ENCODE measurements around the gene KLC3.

Gene KLC3

GRCh38 chr19:45297674-45298073 is 42.9 kb upstream of the KLC3 start:
- no peak overlapping the region for H3K4me3 ChIP-seq (ENCODE audit: control insufficient read depth, low read depth, low read length)
- TF ChIP-seq, protein P1, sequence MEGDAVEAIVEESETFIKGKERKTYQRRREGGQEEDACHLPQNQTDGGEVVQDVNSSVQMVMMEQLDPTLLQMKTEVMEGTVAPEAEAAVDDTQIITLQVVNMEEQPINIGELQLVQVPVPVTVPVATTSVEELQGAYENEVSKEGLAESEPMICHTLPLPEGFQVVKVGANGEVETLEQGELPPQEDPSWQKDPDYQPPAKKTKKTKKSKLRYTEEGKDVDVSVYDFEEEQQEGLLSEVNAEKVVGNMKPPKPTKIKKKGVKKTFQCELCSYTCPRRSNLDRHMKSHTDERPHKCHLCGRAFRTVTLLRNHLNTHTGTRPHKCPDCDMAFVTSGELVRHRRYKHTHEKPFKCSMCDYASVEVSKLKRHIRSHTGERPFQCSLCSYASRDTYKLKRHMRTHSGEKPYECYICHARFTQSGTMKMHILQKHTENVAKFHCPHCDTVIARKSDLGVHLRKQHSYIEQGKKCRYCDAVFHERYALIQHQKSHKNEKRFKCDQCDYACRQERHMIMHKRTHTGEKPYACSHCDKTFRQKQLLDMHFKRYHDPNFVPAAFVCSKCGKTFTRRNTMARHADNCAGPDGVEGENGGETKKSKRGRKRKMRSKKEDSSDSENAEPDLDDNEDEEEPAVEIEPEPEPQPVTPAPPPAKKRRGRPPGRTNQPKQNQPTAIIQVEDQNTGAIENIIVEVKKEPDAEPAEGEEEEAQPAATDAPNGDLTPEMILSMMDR (IDR thresholded peaks at IDR 0.05; ENCODE audit: control insufficient read depth, insufficient read depth, low read depth, low read length, missing control alignments): no peak
- no peak for DNase-seq (ENCODE audit: low read depth)

GRCh38 chr19:45298264-45298663 is 42.3 kb upstream of the KLC3 start:
- TF ChIP-seq, protein P1 (IDR thresholded peaks at IDR 0.05; ENCODE audit: control insufficient read depth, insufficient read depth, low read depth, low read length, missing control alignments): no peak
- H3K4me3 ChIP-seq (ENCODE audit: control insufficient read depth, low read depth, low read length): no peak overlapping the region
- DNase-seq (ENCODE audit: low read depth): no peak

GRCh38 chr19:45299719-45300118 is 40.8 kb upstream of the KLC3 start:
- no peak overlapping the region for H3K4me3 ChIP-seq (ENCODE audit: control insufficient read depth, low read depth, low read length)
- TF ChIP-seq, protein P1 (IDR thresholded peaks at IDR 0.05; ENCODE audit: control insufficient read depth, insufficient read depth, low read depth, low read length, missing control alignments): no peak
- DNase-seq (ENCODE audit: low read depth): no peak

GRCh38 chr19:45302416-45302815 is 38.1 kb upstream of the KLC3 start:
- no peak overlapping the region for H3K4me3 ChIP-seq (ENCODE audit: control insufficient read depth, low read depth, low read length)
- TF ChIP-seq, protein P1 (IDR thresholded peaks at IDR 0.05; ENCODE audit: control insufficient read depth, insufficient read depth, low read depth, low read length, missing control alignments): no peak
- no peak for DNase-seq (ENCODE audit: low read depth)

DNA sequence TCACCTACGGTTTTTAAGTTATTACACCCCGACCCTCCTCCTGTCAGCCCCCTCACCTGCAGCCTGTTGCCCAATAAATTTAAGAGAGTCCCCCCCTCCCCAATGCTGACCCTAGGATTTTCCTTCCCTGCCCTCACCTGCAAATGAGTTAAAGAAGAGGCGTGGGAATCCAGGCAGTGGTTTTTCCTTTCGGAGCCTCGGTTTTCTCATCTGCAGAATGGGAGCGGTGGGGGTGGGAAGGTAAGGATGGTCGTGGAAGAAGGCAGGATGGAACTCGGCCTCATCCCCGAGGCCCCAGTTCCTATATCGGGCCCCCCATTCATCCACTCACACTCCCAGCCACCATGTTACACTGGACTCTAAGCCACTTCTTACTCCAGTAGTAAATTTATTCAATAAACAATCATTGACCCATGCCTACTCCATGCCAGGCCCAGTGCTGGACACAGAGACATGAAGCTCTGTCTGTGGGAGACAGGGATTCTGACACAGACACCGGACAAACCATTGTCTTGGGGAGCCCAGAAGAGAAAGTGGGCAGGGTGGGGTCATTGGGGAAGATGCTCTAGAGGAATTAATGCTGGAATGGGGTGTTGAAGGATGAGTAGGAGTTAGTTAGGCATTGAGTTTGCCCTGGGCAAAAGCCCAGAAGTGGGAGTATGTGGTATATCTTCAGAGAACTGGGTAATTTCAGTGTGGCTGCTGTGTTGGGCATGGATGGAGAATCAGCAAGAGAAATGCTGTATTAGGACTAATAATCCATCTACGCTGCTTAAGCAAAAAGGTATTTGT is 37.1 kb upstream of the KLC3 start:
- H3K4me3 ChIP-seq (ENCODE audit: control insufficient read depth, low read depth, low read length): no peak overlapping the region
- DNase-seq (ENCODE audit: low read depth): no peak
- TF ChIP-seq, protein P1 (IDR thresholded peaks at IDR 0.05; ENCODE audit: control insufficient read depth, insufficient read depth, low read depth, low read length, missing control alignments): no peak

DNA sequence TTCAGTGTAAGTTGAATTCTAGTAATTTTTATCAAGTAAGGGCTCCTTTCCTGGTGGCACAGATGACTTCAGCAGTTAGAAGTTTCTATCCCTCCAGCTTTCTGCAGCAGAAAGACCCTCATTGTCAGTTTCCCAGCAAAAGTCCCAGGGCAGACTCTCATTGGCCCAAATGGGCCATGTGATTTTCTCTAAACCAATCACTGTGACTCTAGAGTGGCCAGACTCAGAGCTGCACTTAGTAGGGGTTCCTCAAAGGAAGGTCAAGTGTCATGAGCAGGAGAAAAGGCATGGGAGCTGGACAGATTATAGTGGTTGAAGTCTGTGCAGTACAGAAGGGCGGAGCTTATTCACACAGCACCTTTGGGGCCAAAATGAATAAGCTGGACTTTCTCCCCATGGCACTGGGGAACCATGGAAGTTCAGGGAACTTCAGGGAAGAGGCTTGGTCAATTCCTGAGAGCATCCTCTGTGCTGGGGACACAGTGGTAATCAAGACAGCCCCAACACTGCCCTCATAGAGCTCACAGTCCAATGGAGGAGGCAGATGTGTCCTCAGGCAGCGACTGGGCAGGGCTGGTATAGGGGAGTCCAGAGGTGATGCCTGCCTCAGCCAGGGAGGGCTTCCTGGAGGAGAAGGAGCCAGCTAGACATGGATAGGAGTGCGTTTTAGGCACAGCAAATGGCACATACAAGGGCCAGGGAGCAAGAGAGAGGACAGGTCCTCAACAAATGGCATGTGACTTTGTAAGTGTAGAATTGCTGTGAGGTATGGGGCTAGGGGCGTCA is 36.2 kb upstream of the KLC3 start:
- TF ChIP-seq, protein P1 (IDR thresholded peaks at IDR 0.05; ENCODE audit: control insufficient read depth, insufficient read depth, low read depth, low read length, missing control alignments): no peak
- DNase-seq (ENCODE audit: low read depth): no peak

More for the DNA sequence above, 36.2 kb upstream of the KLC3 start:
- no peak overlapping the region for H3K4me3 ChIP-seq (ENCODE audit: control insufficient read depth, low read depth, low read length)

All from AG09309 (cell line).